G401.6 (cell line): ENCODE measurements around the gene NASP.

Experiments
- FAIRE-seq: peaks from 2 replicates; lab custom pipeline; 2012; peaks lifted over from hg19 to GRCh38; lab: Jason Lieb, UNC

The NASP gene

DNA sequence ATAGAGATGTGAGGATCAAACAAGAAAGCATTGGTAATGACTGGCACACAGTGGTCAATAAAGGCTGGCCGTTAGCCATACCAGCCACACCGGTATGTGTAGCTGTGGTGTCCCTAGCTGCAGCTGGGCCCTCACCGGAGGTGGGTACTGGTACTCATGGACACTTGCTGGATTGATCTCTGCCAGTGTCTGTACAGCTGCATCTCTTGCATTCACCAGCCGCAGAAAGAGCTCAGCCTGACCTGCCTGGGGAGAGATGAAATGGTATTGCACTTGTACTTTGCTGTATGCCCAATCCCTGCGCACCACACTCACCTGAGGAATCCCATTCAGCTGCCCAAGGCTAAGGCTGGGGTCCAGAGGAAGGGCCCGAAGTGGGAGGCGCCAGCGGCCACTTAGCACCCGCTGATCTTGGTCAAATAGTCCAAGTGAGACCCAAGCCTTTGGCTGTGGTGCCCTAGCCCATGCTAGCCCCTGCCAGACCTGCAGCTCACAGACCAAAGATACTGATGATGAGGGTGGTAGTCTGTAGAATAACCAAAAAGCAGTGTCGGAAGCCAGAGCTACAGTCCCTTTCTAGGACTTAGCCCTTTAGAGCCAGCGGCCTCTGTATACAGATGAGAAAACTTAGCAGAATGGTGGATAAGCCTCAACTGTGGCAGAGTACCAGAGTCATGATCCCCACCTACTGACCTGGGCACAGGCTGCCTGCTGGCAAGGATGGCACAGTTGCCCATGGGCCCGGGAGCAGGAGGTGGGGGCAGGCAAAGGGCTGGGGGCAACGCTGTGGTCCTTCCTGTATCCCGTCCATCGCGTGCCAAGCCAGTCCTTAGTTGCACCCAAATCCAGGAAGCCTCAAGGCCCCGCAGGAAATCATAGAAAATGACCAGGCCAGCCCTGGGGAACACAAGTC, 37.0 kb downstream of the NASP start:
- no peak for FAIRE-seq

DNA sequence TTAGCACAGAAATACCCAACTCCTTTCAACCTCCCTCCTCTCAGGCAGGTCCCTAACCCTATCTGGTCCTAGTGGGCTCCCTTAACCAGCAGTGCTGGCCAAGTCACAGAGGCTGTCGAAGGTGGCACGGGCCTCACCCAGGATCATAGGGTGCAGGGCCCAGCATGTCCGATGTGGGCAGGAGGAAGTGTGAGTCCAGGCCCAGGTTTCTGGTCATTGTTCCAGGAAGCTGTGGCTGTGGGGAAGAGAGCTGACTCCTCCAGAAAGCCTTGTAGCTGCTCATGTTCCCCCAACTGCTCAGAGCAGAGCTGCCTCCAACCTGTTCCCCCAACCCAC, 37.6 kb downstream of the NASP start:
- FAIRE-seq = no peak

DNA sequence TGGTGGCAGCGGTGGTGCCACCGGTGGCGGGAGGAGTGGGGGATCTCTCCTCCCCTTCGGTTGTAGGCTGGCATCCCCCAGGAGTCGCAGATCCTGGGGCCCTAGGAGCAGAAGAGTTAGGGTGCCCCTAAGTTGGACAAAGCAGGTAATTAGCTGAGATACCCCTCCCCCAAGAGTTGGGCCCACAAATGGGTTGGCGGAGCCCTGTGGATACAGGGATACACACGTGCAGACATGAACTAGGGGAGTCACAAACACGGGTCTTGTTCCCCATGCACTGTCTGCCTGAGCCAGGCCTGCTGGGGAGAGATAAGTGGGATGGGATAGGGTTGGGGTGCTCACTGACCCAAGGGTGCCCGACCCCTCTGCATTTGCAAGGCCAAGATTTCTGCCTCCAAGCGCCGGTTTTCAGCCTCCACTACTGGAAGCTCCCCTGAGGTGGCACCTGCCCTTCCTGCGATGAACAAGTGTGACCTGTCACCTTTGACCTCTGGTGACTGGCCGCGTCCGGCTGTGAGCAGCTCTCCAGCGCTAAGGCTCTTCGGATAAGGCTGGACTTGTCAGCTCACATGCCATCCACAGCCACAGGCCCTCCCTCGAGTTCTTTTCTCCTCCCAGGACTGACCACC, 38.2 kb downstream of the NASP start:
- no peak for FAIRE-seq

DNA sequence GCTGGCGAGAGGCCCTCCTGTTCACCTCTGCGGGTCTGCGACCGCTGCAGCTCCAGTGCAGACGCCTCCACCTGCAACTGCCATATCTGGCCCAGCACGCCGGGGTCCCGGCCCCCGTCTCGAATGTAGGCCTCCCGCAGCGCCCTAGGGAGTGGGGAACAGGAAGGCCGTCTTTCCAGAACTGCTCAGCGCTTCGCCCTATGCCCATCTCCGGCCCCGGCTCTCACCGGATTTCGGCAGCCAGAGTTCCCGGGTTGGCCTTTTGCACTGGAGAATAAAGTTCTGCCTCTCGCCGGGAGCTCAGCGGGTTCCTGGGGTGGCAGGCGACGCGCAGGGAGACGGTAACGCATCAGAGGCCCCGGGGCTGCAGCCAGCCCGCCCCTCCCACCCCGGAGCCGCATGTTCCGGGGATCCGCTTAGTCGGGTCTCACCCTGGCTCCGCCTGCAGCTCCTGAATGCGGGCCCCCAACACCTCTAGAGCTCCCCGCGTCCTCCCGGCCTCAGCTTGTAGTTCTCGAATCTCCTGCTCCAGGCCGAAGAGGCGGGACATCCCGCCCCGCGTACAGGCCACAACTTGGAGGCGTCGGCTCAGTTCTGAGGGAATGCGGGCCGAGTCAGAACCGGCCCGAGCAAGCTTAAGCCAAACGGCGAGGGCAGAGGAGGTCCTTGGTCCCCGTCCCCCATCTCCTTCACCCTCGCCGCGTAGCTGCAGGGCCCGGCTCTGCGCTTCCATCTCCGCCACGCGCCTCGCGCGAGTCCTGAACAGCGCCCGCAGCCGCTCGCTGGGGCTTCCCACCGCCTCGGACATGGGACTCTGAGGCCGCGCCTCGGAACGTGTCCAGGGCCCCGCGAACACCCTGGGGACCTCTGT, 38.9 kb downstream of the NASP start:
- FAIRE-seq = no peak

DNA sequence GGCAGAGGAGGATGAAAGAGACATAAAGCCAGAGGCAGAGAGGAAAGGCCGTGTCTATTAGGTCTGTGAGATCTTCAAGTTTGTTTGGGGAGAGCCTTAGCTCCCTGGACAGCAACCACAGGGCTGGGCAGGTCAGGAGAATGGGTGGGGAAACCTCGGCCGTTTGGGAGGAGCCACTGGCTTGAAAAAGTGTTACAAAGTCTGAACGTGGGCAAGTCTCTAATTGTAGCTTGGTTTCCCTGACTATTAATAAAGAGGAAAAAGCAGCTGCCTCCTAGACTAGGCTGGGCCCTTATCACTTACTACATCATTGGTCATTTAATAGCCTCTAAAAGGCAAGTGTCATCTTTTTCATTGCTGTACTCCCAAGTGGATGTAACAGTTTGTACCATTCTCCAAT, 40.1 kb downstream of the NASP start, which contains the start of gene CCDC17:
Gene CCDC17 (minus strand): TSS at position 83 of the 400 bp plus-strand sequence. CDS start 145 bp downstream, outside the sequence.
- no peak for FAIRE-seq

DNA sequence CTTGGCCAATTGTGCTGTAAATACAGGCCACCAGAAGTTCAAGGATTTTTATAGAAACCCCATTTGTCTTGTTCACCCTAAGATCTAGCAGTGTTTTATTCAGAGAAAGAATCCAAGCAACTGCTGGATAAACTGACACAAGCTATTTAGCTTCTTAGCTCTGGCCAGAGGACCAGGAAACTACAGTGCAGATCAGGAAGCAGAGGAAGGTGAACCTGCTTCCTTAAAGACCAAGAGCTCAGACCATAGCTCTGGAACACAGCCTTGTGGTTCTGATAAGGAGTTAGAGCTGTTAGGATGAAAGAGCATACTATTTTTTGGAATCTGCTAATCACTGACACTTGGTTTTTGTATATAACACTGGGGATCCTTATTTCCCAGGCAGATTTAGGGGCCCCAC, 45.2 kb downstream of the NASP start:
- no peak for FAIRE-seq

DNA sequence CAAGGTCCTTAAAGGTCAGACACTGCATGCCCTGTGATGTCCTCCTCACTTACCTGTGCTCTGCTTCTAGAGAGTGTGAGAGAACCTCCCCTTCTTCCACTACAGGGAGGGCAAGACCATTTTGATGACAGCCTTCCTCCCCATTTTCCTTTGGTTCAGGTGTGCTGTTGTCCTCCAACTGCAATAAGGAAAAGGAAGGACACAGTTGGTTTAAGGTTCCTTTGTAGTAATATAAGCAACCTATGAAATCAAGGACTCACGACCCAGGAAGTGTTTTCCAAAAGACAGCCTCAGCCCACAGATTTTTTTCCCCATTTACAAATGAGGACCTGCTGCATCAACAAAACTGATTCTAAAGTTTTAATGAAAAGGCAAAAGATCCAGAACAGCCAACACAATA, 46.6 kb downstream of the NASP start:
- no peak for FAIRE-seq

DNA sequence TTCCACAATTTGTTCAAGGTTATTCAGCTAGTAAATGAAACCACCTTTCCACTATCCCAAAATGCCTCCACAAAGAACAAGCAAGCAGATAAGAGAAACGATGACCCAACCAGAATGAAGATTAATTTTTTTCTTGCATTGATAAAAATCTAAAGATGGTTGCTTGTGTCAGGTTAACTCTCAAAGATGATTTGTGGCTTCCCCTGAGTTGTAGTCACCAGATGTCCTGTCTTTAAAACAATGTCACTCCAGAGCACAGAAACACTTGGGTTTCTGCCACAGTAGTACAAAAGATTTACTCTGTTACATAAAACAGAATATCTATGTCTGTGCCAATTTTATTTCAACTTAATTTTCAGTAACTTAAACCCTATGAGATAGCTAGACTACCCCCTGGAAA, 51.4 kb downstream of the NASP start:
- no peak for FAIRE-seq

DNA sequence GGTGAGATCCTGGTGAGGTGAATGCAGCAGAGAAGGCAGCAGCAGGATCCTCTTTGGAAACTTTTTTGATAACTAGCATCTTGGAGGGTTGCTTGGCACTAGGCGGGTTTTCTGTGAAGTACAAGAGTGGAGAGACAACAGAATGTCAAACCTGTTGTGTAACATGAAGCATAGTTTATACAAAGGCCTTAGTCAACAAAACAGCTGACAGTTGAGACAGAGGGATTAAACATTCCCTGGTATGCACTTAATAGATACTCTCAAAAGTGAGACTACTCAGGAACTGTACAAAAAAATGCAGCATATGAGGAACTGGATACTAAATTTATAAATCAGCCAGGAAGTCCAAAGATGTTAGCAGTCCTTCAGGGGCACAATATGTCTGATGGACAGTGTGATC, 56.5 kb downstream of the NASP start:
- FAIRE-seq = no peak

DNA sequence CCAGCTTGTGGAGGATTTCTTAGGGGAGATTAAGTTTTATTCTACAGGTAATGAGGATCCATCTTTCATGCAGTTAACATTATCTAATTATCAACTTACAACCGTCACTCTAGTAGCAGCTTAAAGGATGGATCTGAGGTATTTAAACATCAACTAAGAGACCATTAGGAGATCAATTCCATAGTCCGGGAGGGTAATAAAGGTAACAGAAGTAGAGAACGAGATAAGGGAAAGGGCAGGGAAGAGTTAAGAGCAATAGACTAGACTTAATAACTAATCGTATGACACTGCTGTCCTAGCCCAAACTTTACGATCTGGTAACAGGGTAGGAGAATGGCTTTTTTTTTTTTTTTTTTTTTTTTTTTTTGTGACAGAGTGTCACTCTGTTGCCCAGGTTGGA, 59.5 kb downstream of the NASP start:
- no peak for FAIRE-seq

DNA sequence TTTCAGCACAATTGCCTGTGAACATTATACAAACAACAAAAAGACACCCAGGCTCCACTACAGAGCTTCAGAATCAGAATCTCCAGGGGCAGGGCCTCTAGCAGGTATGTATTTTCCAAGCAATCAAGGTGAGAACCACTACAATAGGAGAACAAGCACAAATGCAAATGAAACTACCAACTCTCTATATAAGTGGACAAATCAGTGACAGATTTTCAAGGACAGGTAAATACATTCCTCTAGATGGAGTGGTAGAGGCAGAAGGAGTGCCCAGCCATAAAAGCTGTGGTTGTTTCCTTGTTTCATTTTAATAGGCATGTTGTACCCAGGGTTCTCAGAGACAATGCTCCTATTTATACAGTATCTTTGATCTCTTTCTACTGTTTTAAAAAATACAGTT, 60.1 kb downstream of the NASP start:
- no peak for FAIRE-seq

DNA sequence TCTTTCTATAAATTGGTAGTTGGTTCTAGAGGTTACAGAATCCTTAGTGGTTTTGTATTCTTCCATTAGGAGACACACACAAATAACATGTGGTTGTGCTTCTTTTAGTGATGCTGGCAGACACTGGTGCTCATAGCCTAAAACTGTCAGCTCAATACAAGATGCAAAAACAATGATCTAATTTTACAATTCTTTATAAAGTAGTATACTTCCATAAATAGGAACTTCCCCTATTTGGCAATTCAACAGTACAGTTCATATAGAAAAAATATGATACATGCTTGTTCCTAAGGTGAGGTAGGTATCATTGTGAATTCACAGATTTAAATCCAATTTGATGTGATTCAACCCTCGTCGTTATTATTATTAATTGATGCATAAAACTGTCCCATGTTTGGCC, 60.8 kb downstream of the NASP start:
- FAIRE-seq = no peak

DNA sequence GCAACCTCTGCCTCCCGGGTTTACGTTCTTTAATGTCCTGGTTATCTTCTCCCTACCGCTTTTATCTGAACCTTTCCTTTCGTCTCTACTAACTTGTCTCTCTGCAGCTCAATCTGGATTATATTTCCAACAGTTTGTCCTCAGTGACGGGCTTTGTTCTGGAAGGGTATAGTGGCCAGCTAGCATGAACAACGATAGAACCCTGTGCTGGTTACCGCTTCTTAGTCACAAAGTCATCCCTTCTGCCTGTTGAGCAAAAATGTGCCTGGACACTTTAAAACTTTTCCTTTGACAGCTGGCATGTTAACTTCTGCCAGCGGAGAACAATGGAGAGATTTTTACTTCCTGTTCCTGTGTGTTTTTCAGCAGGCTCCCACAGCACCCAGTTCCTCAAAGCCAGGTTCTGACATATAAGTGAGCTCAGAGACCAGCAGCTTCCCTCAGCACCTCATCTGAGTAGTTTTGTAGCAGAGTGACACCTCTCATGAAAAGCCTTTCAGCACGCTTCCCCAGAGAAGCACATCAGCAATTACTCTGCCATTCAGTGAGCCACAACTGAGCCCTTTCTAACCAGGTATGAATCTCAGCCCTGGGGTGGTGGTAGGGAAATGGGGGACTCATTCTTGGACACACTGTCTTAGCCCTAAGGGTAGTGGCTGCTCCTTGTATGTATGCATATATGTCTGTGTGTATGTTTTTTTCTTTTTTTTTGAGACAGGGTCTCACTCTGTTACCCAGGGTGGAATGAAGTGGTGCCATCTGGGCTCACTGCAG, 63.6 kb downstream of the NASP start:
- no peak for FAIRE-seq

DNA sequence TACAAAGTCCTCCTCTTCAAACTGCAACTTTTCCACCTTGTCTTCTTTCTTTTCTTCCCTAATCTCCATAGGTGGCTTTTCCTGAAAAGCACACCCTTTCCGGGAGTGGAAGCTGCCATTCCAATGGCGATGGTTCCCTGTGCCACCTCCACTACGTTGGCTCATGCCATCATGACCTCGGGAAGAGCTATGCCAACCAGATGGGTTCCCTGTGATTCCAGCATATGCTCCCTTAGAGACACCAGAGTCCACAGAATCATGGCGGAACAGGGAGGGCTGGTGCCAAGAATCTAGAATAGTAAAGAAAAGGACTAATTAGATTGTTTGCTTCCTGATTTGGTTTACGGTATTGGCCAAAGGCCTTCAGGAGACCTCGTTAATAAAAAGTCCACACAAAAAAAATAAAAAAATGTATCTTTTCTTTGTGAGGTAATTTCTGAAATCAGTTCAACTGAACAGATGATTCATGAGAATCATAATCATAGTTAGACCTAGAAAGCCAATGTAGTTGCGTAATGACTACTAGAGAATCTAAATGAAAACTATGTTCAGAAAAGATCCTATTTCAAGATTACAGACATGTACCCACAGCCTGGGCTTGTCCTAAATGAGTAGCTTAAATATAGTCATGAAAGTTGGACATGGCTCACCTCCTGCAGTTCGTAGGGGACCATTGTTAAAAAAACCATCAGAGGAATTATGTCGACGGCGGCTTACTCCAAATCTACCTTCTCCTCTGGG, 70.9 kb downstream of the NASP start:
- FAIRE-seq = no peak

DNA sequence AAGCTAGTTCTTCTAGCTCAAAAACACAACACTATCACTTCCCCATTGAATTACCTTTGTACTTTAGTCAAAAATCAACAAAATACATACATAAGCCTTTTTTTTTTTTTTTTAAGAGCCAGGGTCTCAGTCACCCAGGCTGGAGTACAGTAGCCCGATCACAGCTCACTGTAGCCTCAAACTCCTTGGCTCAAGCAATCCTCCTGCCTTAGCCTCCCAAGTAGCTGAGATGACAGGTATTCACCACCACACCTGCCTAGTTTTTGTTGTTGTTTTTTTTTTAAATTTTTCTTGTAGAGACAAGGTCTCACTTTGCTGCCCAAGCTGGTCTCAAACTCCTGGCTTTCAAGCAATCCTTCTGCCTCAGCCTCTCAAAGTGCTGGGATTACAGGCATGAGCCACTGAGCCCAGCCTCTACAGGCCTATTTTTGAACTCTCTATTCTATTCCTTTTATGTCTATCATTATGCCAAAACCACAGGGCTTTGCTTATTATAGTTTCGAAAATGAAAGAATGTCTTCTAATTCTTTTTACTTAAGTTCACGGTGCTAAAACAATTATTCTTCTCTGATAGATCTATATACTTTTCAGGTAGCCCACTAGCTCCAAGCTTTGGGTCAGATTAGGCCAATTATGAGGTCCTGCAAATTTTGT, 72.9 kb downstream of the NASP start:
- FAIRE-seq = no peak

DNA sequence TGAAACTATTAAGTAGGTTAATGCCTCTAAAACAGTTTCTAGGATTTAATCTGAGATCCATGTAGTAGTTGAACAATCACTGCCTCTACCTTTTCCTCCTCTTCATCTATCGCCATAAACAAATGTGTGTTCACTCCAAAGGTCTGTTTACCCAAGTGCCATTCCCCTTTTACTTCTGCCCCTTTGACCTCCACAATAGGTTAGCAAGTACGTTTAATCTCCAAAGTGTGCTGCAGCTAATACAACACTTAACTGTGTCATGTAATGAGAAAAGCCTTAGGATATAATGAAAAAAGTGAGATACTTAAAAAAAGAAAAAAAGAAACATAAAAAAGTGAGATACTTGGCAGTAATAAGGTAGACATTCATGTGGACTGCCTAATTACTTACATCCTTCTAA, 74.3 kb downstream of the NASP start:
- FAIRE-seq = no peak

DNA sequence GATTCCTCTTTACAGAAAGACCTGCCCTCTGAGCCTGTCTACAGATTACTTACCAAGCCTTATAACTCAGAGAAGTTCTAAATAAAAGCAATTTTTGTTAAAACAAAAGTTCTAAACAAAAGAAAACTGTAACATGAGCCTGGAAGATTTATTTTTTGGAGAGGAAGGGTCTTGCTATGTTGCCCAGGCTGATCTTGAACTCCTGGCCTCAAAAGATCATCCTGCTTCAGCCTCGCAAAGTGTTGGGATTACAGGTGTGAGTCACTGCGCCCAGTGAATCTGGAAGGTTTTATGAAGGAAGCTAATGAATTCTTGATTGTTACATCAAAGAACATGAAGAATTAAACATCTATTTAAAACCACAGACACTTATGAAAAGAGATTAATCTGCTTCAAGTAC, 75.4 kb downstream of the NASP start:
- FAIRE-seq = no peak

DNA sequence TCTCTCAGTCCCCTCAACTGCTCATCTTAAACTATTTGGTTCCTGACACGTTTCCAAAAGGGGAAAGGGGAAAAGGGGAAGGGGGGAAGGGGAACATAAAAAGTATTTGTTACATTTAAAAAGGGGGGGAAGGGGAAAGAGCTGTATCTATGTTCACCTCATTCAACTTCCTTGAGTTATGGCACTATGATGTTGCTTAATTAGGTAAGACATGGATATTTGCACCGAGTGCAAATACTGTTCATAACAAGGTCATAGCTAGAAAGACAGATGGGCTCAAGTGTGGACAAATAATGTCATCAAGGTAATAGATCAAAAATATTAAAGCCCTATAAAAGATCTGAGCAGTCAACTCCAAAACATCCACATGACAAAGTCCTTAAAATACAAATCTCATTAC, 76.5 kb downstream of the NASP start:
- no peak for FAIRE-seq

DNA sequence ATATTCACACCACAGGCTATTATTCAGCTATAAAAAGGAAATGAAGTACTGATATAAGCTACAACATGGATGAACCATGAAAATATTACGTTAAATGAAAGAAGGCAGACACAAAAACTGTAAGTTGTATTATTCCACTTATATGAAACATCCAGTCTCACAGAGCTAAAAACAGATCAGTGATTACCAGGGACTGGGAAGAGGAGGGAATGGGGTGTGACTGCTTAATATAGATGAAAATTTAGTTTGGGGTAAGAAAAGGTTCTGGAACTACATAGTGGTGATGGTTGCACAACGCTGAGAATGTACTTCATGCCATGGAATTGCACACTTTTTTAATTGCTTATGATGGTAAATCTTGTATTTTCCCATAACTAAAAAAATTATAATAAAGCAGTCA, 83.0 kb downstream of the NASP start:
- FAIRE-seq = no peak

DNA sequence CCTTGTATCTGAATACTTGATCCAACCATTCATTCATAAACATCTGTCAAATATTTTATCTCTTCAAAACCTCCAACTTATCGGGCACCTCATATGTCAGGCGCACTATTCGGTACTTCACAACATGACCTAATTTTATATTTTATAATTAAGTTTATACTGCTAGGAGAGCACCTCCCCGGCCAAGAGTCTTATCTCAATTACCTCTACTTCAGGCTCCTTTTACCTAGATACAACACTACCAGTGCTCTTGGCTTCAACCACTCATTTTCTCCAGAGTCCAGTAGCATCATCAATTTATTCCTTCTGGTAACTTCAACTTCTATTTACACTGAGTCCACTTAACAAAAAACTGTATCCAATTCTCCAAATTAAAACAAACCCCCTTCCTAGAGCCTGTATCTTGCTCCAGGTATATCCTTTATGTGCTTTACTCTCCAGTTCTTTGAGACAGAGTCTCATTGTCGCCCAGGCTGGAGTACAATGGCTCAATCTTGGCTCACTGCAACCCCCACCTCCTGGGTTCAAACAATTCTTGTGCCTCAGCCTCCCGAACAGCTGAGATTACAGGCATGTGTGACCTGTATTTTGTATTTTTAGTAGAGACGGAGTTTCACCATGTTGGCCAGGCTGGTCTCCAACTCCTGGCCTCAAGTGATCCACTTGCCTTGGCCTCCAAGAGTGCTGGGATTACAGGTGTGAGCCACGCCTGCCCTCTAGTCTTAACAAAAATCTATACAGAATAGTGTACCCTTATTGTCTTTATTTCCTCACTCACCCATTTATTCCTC, 83.7 kb downstream of the NASP start:
- FAIRE-seq = no peak
